ENCODE measurements around the gene PYGM.

PYGM gene

DNA sequence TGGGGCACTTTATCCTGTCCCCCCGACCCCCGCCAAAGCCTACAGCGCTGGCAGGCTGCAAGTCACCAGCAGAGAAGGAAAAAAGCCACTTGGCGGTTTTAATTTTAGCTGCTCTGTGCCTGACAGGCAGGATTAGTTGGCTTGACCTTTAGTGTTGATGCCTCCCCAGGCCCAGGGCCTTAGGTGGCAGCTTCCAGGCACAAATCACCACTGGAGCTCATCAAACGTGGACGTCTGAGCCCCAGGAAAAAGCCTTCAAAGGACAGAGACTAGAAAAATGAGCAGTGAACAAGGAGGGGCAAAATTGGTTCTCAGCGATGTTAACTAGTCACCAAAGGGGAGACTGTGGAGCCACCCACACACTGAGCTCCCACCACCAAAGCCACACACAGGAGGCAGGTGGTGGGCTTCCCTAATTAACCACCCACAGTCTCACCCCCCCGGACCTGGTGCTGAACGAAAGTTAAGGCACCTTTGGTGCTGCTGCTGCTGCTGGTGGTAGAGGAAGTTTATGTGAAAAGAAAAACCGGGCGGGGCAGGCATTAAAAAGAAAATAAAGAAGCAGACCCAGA is 4.4 kb upstream of the PYGM start:
- Histone ChIP-seq H4K20me1 (ENCODE audit: low read depth, low read length) (peaks cover 7% of the 10 kb centered on the region; the same call in 1 of the 2 replicates), H3K4me2 (ENCODE audit: low read depth, low read length, poor library complexity, severe bottlenecking) (no peak overlapping the region)

DNA sequence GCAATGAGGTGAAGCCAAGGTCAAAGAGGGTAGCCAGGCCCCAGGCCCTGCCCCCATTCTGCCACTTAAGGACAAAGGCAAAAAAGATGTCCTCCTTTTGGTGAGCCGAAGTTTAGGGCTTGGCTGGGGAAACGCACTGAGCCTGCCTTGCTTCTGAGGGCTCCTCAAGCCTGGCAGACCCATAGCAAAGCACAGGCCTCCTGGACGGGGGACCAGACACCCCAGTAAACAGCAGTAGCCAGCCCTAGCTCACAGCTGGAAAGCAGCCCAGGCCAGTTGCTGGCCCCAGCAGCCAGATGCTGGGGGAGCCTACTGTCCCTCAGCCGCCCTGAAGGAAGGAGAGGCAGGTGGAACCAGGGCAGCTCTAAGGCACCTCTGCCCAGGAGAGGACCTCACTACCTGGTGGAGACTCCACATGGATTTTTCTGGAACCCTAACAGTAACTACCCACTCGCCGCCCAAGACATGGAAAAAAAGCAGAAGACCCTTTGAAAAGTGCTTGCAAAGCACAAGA is 3.8 kb upstream of the PYGM start:
- Histone ChIP-seq H3K27ac (ENCODE audit: low read depth, low read length) (peak overlapping the region; percentile 24; the same call in 1 of the 2 replicates), H3K4me3 (ENCODE audit: insufficient read depth, low read length, poor library complexity, severe bottlenecking) (no peak overlapping the region), H3K9me3 (ENCODE audit: insufficient read depth, low read length) (no peaks in the 10 kb centered on the region), H3K36me3 (ENCODE audit: low read length) (peaks cover 20% of the 10 kb centered on the region), H2AFZ (ENCODE audit: low read depth, low read length, severe bottlenecking) (no peak overlapping the region), H3K79me2 (ENCODE audit: insufficient read depth, low read length) (no peaks in the 10 kb centered on the region), H3F3A (ENCODE audit: insufficient read depth) (peaks cover 51% of the 10 kb centered on the region), H4K20me1 (ENCODE audit: low read depth, low read length) (peaks cover 7% of the 10 kb centered on the region; the same call in 1 of the 2 replicates), H3K9ac (ENCODE audit: low read length) (no peak overlapping the region), H3K9me2 (replicated peaks; ENCODE audit: insufficient read depth, low read length) (no peaks in the 10 kb centered on the region), H3K27me3 (ENCODE audit: low read length) (no peaks in the 10 kb centered on the region), H3K4me2 (ENCODE audit: low read depth, low read length, poor library complexity, severe bottlenecking) (no peak overlapping the region)
- TF ChIP-seq, protein P1, sequence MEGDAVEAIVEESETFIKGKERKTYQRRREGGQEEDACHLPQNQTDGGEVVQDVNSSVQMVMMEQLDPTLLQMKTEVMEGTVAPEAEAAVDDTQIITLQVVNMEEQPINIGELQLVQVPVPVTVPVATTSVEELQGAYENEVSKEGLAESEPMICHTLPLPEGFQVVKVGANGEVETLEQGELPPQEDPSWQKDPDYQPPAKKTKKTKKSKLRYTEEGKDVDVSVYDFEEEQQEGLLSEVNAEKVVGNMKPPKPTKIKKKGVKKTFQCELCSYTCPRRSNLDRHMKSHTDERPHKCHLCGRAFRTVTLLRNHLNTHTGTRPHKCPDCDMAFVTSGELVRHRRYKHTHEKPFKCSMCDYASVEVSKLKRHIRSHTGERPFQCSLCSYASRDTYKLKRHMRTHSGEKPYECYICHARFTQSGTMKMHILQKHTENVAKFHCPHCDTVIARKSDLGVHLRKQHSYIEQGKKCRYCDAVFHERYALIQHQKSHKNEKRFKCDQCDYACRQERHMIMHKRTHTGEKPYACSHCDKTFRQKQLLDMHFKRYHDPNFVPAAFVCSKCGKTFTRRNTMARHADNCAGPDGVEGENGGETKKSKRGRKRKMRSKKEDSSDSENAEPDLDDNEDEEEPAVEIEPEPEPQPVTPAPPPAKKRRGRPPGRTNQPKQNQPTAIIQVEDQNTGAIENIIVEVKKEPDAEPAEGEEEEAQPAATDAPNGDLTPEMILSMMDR (IDR thresholded peaks at IDR 0.05; ENCODE audit: insufficient read depth, low read length, poor library complexity, severe bottlenecking), result no peak
- no peak for TF ChIP-seq EZH2phosphoT487 (conservative IDR thresholded peaks at IDR 0.05; ENCODE audit: low read length)

More for the DNA sequence above, 4.4 kb upstream of the PYGM start:
- Histone ChIP-seq H3K27me3 (ENCODE audit: low read length) (no peaks in the 10 kb centered on the region), H2AFZ (ENCODE audit: low read depth, low read length, severe bottlenecking) (no peak overlapping the region), H3K79me2 (ENCODE audit: insufficient read depth, low read length) (no peaks in the 10 kb centered on the region), H3F3A (ENCODE audit: insufficient read depth) (peaks cover 56% of the 10 kb centered on the region), H3K27ac (ENCODE audit: low read depth, low read length) (no peak overlapping the region), H3K9ac (ENCODE audit: low read length) (no peak overlapping the region), H3K36me3 (ENCODE audit: low read length) (peaks cover 26% of the 10 kb centered on the region), H3K9me3 (ENCODE audit: insufficient read depth, low read length) (no peaks in the 10 kb centered on the region), H3K9me2 (replicated peaks; ENCODE audit: insufficient read depth, low read length) (no peaks in the 10 kb centered on the region), H3K4me3 (ENCODE audit: insufficient read depth, low read length, poor library complexity, severe bottlenecking) (no peak overlapping the region)
- TF ChIP-seq, protein P1 (IDR thresholded peaks at IDR 0.05; ENCODE audit: insufficient read depth, low read length, poor library complexity, severe bottlenecking), result no peak
- no peak for TF ChIP-seq EZH2phosphoT487 (conservative IDR thresholded peaks at IDR 0.05; ENCODE audit: low read length)

DNA sequence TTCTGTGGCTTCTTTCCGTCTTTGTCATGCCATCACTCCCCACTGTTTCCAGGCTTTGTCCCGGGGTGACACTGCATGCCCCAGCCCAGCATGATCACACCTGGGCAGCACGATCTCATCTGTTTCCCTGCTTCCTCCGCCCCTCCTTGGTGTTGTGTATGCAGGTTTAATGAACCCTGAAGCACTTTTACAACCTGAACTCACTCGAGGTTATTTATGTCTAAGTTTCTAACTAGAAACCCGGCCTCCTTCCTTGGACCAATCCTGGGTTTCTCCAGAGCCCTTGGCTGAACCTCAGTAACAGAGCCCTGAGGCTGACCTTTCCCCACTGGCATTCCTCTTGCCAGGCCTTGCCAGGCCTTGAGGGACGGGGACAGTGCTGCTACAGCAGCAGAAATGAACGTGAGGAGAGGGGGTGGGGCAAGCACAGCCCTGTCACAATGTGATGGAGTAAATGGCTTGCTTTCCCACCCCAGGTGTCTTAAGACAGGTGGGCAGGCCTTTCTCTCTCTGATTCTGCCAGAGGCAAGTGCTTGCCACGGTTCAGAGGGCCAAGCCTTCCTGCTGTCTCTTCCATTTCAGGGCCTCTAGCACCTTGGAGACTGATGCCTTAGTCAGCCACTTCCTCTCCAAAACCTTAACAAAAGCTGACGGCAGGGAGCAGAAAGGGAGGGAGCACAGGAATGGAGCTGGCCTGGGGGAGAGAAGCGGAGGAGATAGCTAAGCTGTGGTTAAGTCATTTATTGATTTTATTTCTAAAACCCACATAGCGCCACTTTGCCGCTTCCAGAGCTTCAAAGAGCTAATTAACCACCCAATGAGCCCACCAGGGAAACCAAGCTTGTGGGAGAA is 3.1 kb upstream of the PYGM start:
- Histone ChIP-seq H3K9ac (ENCODE audit: low read length) (no peak overlapping the region), H4K20me1 (ENCODE audit: low read depth, low read length) (peaks cover 7% of the 10 kb centered on the region; the same call in 1 of the 2 replicates), H3K9me3 (ENCODE audit: insufficient read depth, low read length) (no peaks in the 10 kb centered on the region), H3K9me2 (replicated peaks; ENCODE audit: insufficient read depth, low read length) (no peaks in the 10 kb centered on the region), H3K27me3 (ENCODE audit: low read length) (no peaks in the 10 kb centered on the region), H3K27ac (ENCODE audit: low read depth, low read length) (peak overlapping the region; percentile 24), H3F3A (ENCODE audit: insufficient read depth) (peaks cover 44% of the 10 kb centered on the region), H2AFZ (ENCODE audit: low read depth, low read length, severe bottlenecking) (no peak overlapping the region), H3K79me2 (ENCODE audit: insufficient read depth, low read length) (no peaks in the 10 kb centered on the region), H3K36me3 (ENCODE audit: low read length) (peaks cover 14% of the 10 kb centered on the region; the same call in 1 of the 2 replicates), H3K4me3 (ENCODE audit: insufficient read depth, low read length, poor library complexity, severe bottlenecking) (no peak overlapping the region), H3K4me2 (ENCODE audit: low read depth, low read length, poor library complexity, severe bottlenecking) (no peak overlapping the region)
- TF ChIP-seq, protein P1 (IDR thresholded peaks at IDR 0.05; ENCODE audit: insufficient read depth, low read length, poor library complexity, severe bottlenecking), result no peak
- TF ChIP-seq EZH2phosphoT487 (conservative IDR thresholded peaks at IDR 0.05; ENCODE audit: low read length), result no peak
